Endothelial cell of umbilical vein (primary cell): Measurements from ENCODE around the gene FCER2.

Experiments used
- MAX ChIP-seq: IDR thresholded peaks from 2 replicates; pipeline ENCODE4 v1.6.1; 2011; ENCODE audit not compliant: insufficient read depth, insufficient read length
- POLR2A ChIP-seq: IDR thresholded peaks from 2 replicates; pipeline ENCODE4 v1.6.1; 2012; ENCODE audit warnings: low read depth, mild to moderate bottlenecking, control low read depth, low read length

GRCh38 chr19:7674010-7675005 lies 27.6 kb downstream of the FCER2 start:
- TF ChIP-seq POLR2A, result no peak
- no peak for TF ChIP-seq MAX
